ENCODE results near the gene STARD5. TPM values are rescaled to one million over a fixed set of nuclear protein-coding genes. Genes with fewer than 3 reads are reported as not detected.
A peak's percentile ranks its signal among the peaks of the same experiment; 100 is the strongest.

STARD5 gene
- total RNA-seq, 1 donor from 2014 or later = 5.5 TPM

- FAIRE-seq = no peak
Measured at GRCh38 chr15:81271761-81272644, 51.9 kb downstream of the STARD5 start.

GRCh38 chr15:81270781-81271491 is 53.0 kb downstream of the STARD5 start:
- DNase-seq (ENCODE audit: low read depth) (peak; percentile 49), FAIRE-seq (no peak)
- Mint-ChIP-seq H3K27me3 (ENCODE audit: low read depth, unreplicated experiment) (peaks cover 16% of the 10 kb centered on the region), H3K36me3 (ENCODE audit: low read depth, unreplicated experiment) (no peaks in the 10 kb centered on the region), H3K4me1 (ENCODE audit: low read depth, unreplicated experiment) (peaks cover 7% of the 10 kb centered on the region), H3K4me3 (ENCODE audit: unreplicated experiment) (no peak overlapping the region), H3K27ac (ENCODE audit: unreplicated experiment) (no peak overlapping the region), H3K9me3 (ENCODE audit: unreplicated experiment) (no peaks in the 10 kb centered on the region)
- Histone ChIP-seq H3K4me1 (ENCODE audit: insufficient read depth, low read length) (peaks cover 7% of the 10 kb centered on the region), H3K9ac (ENCODE audit: low read length) (no peak overlapping the region), H3K27me3 (ENCODE audit: insufficient read depth, low read length) (peaks cover 36% of the 10 kb centered on the region), H3K4me2 (ENCODE audit: low read length) (peak overlapping the region; percentile 56), H3K9me3 (ENCODE audit: insufficient read depth, low read depth, low read length) (no peaks in the 10 kb centered on the region), H3K4me3 (ENCODE audit: insufficient read depth, low read depth, low read length) (no peak overlapping the region), H2AFZ (ENCODE audit: low read depth, low read length) (no peak overlapping the region), H4K20me1 (ENCODE audit: insufficient read depth, low read length) (no peaks in the 10 kb centered on the region), H3K79me2 (ENCODE audit: insufficient read depth, low read length) (no peaks in the 10 kb centered on the region), H3K27ac (ENCODE audit: low read depth, low read length) (no peak overlapping the region), H3K36me3 (ENCODE audit: insufficient read depth, low read length) (no peaks in the 10 kb centered on the region)
- no peak for TF ChIP-seq CTCF (IDR thresholded peaks at IDR 0.05; ENCODE audit: insufficient read depth, low read depth, low read length)
- TF ChIP-seq EZH2 (IDR thresholded peaks at IDR 0.05; ENCODE audit: insufficient read depth, low read length) = no peak

More at GRCh38 chr15:81271761-81272644, 51.9 kb downstream of the STARD5 start:
- H3K4me3 Mint-ChIP-seq (ENCODE audit: unreplicated experiment) = no peak overlapping the region
- H3K4me1 ChIP-seq (ENCODE audit: insufficient read depth, low read length) = peaks cover 7% of the 10 kb centered on the region
- H3K27me3 ChIP-seq (ENCODE audit: insufficient read depth, low read length) = peaks cover 36% of the 10 kb centered on the region
- H3K36me3 Mint-ChIP-seq (ENCODE audit: low read depth, unreplicated experiment) = peaks cover 2% of the 10 kb centered on the region
- no peaks in the 10 kb centered on the region for H3K79me2 ChIP-seq (ENCODE audit: insufficient read depth, low read length)
- H3K27me3 Mint-ChIP-seq (ENCODE audit: low read depth, unreplicated experiment) = peaks cover 16% of the 10 kb centered on the region
- no peak for DNase-seq (ENCODE audit: low read depth)
- H3K4me3 ChIP-seq (ENCODE audit: insufficient read depth, low read depth, low read length) = no peak overlapping the region
- H3K36me3 ChIP-seq (ENCODE audit: insufficient read depth, low read length) = no peaks in the 10 kb centered on the region
- H3K9me3 ChIP-seq (ENCODE audit: insufficient read depth, low read depth, low read length) = no peaks in the 10 kb centered on the region
- no peaks in the 10 kb centered on the region for H4K20me1 ChIP-seq (ENCODE audit: insufficient read depth, low read length)
- no peak overlapping the region for H3K9ac ChIP-seq (ENCODE audit: low read length)
- H3K9me3 Mint-ChIP-seq (ENCODE audit: unreplicated experiment) = peaks cover 5% of the 10 kb centered on the region
- no peak overlapping the region for H3K27ac Mint-ChIP-seq (ENCODE audit: unreplicated experiment)
- no peak overlapping the region for H3K4me2 ChIP-seq (ENCODE audit: low read length)
- H3K27ac ChIP-seq (ENCODE audit: low read depth, low read length) = no peak overlapping the region
- H2AFZ ChIP-seq (ENCODE audit: low read depth, low read length) = no peak overlapping the region
- TF ChIP-seq EZH2 (IDR thresholded peaks at IDR 0.05; ENCODE audit: insufficient read depth, low read length) (no peak), CTCF (IDR thresholded peaks at IDR 0.05; ENCODE audit: insufficient read depth, low read depth, low read length) (no peak)
- H3K4me1 Mint-ChIP-seq (ENCODE audit: low read depth, unreplicated experiment) = peaks cover 4% of the 10 kb centered on the region

Data from astrocyte (in vitro differentiated cells and primary cell).